ENCODE measurements around the gene UNG. TPM values are rescaled to one million over a fixed set of nuclear protein-coding genes. Genes with fewer than 3 reads are reported as not detected.

Gene UNG
- total RNA-seq, 1 donor, result 30.8 TPM

GRCh38 chr12:109088818-109089217, 8.6 kb upstream of the UNG start:
- DNase-seq (ENCODE audit: low read depth), result peak; percentile 67
- TF ChIP-seq CTCF (IDR thresholded peaks at IDR 0.05; ENCODE audit: insufficient read depth, low read length), result no peak
- no peak overlapping the region for H3K4me3 ChIP-seq (ENCODE audit: low read depth, low read length)

GRCh38 chr12:109089683-109090082, 7.7 kb upstream of the UNG start:
- no peak for TF ChIP-seq CTCF (IDR thresholded peaks at IDR 0.05; ENCODE audit: insufficient read depth, low read length)
- no peak overlapping the region for H3K4me3 ChIP-seq (ENCODE audit: low read depth, low read length)
- no peak for DNase-seq (ENCODE audit: low read depth)

- peak; percentile 10 for DNase-seq (ENCODE audit: low read depth)
- peak overlapping the region; percentile 72 for H3K4me3 ChIP-seq (ENCODE audit: low read depth, low read length)
- TF ChIP-seq CTCF (IDR thresholded peaks at IDR 0.05; ENCODE audit: insufficient read depth, low read length), result no peak
Observed at GRCh38 chr12:109092497-109093021, 4.8 kb upstream of the UNG start.

GRCh38 chr12:109093022-109093918, 4.1 kb upstream of the UNG start, which contains the start of gene ALKBH2:
Gene ALKBH2, minus strand, starts transcription at chr12:109093472. Its CDS starts 686 bp downstream, at chr12:109092786.
- peak; percentile 87 for DNase-seq (ENCODE audit: low read depth)
- peak; percentile 99 for TF ChIP-seq CTCF (IDR thresholded peaks at IDR 0.05; ENCODE audit: insufficient read depth, low read length)
- H3K4me3 ChIP-seq (ENCODE audit: low read depth, low read length), result peak within 1 kb of the TSS; percentile 72

GRCh38 chr12:109097140-109097434, 310 bp upstream of the UNG start:
- TF ChIP-seq CTCF (IDR thresholded peaks at IDR 0.05; ENCODE audit: insufficient read depth, low read length), result no peak
- DNase-seq (ENCODE audit: low read depth), result no peak
- peak overlapping the region; percentile 64 for H3K4me3 ChIP-seq (ENCODE audit: low read depth, low read length)

GRCh38 chr12:109098183-109098604, 797 bp downstream of the UNG start:
- H3K4me3 ChIP-seq (ENCODE audit: low read depth, low read length), result peak overlapping the region; percentile 81
- TF ChIP-seq CTCF (IDR thresholded peaks at IDR 0.05; ENCODE audit: insufficient read depth, low read length), result no peak
- DNase-seq (ENCODE audit: low read depth), result peak; percentile 72

Measured in fibroblast of the aortic adventitia (primary cell).